Urothelium cell line (cell line): Measurements from ENCODE around the gene SPOCK2.
"Not testable (repeated sequence)": the region's sequence is repeated elsewhere in the genome, so short reads cannot be mapped to it uniquely, and the experiment has no call there.

Source experiments
- DNase-seq: peaks from one replicate; pipeline ENCODE4 v3.0.0; 2011; ENCODE audit warnings: low spot score, mixed read lengths
- FAIRE-seq: peaks from 2 replicates; lab custom pipeline; 2011; peaks lifted over from hg19 to GRCh38; lab: Jason Lieb, UNC

Gene SPOCK2

DNA sequence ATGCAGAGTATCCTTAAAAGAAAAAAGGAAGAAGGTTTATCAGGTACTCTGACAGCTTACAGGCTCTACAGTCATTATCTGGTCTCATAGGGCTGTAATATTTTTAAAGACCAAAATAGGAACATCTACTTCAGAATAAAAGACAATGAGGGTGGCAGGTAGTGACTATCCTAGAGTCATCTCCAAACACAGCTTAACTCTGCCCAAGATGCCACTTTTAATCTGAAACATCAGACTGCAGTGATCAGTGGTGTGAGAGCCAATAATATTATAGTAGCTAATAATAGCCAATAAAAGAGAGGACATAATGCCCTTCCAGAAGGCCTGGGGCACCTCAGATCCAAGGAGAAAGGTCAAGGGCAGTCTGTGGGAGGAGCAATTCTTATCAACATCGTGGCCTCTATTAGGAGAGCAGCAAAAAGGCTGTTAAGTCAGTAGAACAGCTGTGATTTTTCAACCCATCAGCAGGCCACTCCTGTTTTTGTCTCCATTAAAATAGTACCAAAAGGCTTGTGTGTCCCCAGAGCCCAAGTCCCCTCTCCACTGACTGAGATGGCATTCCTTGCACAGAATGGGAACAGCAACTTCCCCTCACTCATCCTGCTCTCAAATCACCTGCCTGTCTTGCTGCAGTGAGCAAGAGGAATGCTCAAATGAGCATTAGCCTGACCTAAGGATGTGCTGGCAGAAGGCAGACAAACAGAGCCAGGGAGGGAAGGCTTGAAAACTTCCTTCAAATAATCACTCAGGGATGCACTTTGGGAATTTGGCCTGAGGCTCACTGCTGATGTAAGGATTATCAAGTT, 20.7 kb upstream of the SPOCK2 start:
- peak; percentile 53 for FAIRE-seq
- no peak for DNase-seq

DNA sequence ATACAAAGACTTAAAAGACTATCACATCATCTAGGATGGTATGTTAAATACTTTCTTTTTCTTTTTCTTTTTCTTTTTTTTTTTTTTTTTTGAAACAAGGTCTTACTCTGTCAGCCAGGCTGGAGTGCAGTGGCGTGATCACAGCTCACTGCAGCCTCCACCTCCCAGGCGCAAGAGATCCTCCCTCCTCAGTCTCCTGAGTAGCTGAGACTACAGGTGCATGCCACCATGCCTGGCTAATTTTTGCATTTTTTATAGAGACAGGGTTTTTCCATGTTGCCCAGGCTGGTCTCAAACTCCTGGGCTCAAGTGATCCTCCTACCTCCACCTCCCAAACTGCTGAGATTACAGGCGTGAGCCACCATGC, 19.6 kb upstream of the SPOCK2 start:
- not testable (repeated sequence) for FAIRE-seq, DNase-seq

DNA sequence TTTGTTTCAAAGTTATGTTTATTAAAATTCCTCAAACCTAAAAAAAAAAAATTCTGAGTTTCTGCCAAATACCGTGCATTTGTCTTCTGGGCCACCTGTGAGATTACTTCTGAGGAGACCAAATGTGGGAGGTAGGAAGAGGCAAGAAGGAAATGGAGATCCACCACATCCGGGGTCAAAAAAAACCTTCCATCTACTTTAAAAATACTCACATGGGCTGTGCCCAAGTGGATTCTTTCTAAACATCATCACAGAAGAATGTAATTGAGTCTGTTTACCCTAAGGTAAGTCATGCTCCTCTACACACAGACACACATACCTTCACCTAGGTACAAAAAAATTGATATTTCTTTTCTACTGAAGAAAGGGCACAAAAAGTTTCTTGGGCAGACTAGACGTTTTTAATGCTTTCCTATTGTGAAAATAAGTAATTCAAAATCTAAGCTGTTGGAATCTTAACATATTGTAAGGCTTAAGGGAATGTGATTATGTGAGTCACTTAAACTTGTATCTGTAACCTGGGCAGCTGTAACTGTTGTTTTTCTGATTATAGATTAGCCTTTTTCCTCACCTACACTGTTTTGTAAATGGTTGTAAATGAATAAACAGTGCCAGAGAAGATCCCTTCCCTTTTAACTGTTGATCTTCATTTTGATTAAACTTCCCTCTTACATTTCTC, 19.1 kb upstream of the SPOCK2 start:
- DNase-seq (peak; percentile 77), FAIRE-seq (no peak)

DNA sequence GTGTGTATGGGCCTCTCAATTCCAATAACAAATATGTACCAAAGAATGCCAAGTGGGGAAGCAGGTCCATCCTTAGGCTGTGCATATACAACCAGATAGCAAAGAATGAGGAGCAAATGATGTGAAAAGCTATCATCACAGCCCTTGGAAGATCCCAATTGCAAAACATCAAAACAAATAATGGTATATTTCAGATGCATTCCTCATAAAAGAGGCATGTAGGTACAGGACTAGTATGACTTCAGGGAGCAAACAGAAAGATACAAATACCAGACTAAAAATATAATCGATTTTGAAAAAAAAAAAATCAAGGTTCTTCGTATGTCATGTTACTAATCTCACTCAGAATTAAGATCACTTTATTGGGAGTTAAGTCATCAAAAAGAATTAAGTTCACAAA, 18.5 kb upstream of the SPOCK2 start:
- DNase-seq (no peak), FAIRE-seq (no peak)

DNA sequence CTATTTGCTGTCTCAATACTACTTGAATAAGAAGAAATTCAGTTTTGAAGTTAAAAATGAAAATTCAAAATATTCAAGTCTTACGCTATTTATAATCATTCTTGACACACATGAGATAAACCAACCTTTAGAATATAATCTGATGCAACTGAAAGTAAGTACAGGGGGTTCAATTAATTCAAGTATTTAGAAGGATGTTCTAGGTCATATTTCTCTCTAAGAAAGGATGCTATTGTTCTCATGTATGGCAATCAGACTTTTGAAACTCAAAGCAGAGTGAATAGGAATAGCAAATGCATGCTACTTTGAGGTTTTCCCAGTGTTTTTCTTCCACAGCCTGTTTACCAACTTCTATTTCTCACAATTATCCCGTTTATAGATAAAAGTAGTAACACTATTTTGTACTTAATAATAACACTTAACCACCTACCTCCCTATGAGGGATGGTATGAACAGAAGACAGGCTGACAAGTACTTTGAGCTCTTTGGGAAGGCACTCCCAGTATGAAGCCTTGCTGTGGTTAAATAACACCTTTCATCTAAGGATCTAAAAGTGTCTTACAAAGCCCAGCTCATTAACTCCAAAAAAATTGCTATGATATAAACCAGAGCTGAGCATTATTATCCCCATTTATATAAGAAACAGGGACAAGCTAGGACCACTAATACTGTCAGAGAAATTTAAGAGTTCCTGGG, 18.0 kb upstream of the SPOCK2 start:
- FAIRE-seq (no peak), DNase-seq (no peak)

DNA sequence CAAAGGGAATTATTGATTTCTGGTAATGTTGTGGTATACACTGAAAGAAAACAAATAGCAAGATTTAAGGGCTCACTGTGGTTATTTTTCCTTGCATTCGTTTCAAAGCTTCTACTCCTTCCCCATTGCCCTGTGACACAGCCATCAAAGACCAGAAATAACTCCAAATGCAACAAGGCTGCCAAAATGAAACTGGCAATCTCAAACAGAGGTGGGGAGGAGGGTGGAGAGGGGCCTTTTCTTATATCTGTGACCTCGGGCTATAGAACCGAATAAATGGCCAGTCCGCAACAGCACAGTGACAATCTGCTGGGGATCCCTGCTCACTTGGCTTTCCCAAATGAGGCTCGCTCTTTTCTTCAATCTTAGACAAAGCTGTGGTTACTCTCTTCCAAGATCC, 17.4 kb upstream of the SPOCK2 start:
- FAIRE-seq, result no peak
- no peak for DNase-seq

DNA sequence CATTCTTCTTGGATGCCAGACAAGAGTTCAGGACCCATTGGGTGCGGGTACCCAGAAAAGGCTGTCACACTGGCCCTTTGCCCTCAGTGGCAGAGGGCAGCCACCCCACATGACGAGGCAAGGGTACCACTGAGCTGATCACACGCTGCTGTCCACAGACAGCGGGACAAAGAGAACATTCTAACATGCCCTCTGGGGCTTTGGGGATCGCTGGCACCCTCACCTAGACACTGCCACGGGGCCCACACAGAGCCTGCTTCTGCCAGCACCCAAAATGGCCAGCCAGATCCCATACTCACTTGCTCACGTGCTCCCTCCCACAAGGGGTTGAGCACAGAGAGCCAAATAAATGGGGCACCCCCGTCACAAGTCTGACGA, 16.7 kb upstream of the SPOCK2 start:
- no peak for FAIRE-seq
- DNase-seq, result no peak

DNA sequence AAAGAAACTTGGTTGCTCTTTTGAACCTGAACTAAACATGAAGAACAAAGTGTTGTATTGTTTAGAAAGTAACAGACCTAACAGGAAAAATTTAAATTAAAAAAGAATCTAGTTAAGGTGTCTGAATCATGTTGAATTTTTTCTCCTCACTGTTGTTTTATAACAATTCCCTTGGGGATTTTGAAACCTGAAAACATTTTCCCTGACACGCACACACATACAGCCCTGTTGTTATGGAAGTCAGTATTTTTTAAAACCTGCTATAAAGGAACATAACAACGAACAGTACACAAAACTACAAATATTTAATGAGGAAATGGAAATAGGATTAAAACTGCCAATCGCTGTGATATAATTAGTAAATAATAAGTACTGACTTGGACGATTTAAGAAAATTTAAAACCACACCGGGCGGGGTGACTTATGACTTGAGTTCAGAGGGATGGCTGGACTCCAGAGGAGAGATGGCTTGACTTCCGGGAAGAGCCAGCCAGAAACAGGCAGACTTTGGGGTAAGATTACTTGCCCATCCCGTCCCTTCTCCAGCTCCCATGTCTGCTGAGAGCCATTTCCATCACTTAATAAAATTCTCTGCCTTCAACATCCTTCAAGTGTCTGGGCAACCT, 16.2 kb upstream of the SPOCK2 start:
- FAIRE-seq (no peak), DNase-seq (no peak)

DNA sequence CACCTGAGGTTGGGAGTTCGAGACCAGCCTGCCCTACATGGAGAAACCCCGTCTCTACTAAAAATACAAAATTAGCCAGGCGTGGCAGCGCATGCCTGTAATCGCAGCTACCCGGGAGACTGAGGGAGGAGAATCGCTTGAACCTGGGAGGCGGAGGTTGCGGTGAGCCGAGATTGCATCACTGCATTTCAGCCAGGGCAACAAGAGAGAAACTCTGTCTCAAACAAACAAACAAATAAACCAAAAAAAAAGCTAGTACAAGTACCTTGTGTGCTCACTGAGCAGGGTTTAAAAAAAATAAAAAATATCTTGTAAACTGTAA, 11.2 kb upstream of the SPOCK2 start:
- FAIRE-seq, result no peak

DNA sequence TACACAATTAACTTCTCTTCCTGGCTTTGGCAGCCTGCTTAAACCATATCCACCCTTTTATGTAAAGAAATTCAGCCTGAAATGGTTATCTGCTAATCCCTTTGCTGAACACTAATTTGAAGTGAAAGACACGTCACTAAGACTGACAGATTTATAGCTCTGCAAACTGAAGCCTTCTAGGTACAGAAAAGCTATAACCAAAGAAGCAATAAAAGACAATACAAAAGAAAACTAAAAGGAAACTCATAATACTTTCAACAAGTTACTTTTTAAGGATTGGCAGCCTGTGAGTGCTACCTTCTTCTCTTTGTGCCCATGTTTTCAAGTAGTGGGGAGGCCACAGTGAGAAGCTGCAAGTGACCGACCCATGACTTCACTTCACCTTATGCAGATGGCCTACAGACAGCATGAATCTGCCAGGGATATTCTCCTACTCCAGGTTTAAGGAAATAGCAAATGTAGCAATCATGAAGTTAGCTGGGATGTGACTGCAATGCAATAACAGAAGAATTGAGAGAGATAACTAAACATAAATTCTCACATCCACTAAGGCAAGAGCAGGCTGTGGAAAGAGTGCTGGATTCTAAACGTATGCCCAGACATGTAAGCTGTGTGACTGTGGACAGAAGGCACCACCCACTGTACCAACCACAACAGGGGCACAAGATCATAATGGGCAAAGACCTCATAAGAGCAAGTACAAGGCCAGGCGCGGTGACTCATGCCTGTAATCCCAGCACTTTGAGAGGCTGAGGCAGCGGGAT, 10.7 kb upstream of the SPOCK2 start:
- DNase-seq (no peak), FAIRE-seq (no peak)

More for the DNA sequence above, 11.2 kb upstream of the SPOCK2 start:
- DNase-seq, result no peak

DNA sequence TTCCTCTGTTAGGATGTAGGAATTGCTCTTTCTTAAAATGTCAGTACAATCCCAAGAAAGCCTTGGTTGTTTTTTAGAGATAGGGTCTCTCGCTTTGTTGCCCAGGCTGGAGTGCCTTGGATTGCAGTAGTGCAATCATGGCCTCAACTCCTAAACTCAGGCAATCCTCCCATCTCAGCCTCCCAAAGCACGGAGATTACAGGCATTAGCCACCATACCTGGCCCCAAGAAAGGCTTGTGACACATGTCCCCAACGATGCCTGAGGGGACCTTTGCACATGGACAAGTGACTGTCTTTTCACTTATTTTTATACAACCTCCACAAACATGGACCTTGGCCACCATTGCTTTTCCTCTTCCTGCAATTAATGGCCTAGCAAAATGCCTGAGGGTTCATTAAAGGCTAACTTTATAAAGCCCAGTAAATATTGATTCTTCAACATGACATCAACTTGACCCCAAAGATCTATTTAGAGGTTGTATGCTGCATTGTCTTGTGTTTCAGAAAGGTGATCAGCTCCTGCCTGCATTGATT, 10.0 kb upstream of the SPOCK2 start:
- no peak for DNase-seq
- FAIRE-seq, result no peak

DNA sequence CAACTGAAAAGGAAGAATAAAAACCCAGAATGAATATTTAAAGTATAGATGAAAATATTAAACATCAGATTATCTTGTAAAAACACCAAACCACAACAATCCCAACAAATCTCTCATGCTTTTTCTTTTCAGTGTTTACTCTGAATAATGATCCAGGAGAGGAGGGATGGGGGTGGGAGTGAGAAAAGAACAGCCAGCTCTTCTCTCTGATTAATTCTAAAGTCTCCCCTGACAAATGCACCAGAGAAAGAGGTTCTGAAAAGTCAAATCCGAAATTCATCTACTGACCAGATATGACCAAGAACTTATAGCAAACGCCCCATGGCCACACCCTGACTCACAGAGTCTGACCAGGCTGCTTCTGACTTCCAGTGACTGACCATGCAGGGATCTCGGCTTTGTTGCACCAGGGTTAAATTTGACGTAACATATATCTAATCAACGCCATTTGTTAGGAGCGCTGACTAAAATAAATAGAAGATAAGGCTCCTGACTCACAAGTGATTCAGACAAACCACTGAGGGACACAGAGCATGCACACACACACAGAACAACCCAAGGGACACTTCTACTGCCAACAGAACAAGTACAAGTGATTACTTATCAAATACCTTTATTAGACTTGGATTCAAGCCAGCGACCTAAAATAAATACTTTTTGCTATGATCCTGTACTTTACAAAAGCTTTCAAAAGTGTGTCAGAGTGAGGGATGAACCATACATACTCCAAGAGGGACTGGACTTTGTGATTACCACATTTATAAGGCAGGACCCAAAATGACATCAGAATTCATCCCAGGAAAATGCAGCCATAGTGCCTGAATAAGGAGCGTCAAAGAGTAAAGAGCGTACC, 9.3 kb upstream of the SPOCK2 start:
- FAIRE-seq (no peak), DNase-seq (no peak)

DNA sequence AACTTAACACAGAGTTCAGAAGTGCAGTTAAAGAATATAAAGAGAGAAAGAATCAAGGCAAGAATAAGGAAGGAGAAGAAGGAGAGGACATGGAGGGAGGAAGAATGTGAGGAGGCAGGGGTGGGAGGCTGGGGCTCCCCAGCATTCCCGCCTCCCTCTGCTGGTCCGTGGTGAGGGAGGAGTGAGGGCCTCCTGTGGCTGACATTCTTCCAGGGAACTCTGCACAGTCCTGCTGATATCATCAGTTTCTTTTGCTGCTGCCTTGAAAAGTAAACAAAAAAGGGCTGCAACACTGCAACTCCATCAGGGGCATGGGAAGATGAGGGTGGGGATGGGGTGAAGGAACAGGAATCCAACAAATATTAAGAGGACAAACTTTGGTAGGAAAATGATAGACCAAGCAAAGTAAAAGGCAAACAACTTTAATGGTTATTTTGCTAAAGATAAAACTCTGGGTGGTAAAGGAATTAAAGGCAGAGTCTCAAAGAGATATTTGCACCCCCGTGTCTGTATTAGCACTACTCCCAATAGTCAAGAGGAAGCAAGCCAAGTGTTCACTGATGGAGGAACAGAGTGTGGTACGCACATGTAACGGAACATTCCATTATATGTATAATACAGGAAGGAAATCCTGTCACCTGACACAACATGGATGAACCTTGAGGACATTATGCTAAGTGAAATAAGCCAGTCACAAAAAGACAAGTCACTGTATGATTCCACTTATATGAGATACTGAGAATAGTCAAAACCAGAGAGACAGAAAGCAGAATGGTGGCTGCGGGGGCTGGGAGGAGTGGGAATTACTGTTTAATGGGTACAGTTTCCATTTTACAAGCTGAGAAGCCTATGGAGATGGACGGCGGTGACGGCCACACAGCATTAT, 8.0 kb upstream of the SPOCK2 start:
- FAIRE-seq, result no peak
- no peak for DNase-seq

DNA sequence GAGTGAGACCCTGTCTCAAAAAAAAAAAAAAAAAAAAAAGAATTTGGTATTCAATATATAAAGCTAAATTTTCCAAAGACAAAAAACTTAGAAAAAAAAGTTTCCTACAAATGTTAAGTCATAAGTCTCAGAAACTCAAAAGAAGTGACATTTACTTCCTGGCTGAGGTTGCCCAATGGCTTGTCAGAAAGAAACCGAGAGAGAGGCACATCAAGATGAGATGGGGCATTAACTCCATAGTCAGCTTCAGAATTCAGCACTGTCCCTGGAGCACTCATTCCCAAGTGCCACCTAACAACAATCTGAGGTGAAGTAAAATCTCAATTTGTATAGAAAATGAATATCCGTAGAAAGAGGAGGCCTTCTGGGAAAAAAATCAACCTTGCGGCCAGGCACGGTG, 6.8 kb upstream of the SPOCK2 start:
- DNase-seq, result no peak
- FAIRE-seq, result no peak

DNA sequence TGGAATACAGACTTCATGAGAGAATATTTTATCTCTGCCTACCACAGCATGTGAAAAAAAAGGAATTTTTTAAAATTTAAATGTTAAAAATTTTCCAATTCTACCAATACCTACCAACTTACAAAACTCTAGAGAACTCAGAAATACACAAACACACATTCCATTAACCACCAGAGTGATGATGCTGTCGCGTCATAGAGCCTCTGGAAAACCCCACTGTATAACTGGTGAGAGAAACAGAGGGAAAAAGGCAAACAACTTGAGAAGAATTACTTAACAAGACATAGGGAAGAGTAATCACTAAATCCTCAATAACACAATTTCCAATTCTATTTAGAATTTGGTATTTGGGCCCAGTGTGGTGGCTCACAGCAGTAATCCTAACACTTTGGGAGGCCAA, 6.2 kb upstream of the SPOCK2 start:
- DNase-seq (no peak), FAIRE-seq (no peak)

DNA sequence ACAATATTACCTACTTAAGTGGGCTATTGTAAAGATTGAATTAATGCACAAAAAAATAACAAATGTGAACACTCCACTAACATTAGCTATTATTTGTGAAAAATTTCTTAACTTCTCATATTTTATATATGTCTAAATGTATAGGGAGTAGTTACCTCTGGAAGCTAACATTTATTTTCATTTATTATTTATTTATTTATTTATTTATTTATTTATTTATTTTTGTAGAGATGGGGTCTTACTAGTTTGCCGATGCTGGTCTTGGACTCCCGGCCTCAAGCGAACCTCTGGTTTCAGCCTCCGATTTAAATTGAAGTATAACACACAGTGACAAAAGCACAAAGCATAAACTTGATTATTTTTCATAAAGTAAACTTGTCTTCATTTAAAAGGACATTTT, 5.1 kb upstream of the SPOCK2 start:
- DNase-seq (no peak), FAIRE-seq (no peak)

DNA sequence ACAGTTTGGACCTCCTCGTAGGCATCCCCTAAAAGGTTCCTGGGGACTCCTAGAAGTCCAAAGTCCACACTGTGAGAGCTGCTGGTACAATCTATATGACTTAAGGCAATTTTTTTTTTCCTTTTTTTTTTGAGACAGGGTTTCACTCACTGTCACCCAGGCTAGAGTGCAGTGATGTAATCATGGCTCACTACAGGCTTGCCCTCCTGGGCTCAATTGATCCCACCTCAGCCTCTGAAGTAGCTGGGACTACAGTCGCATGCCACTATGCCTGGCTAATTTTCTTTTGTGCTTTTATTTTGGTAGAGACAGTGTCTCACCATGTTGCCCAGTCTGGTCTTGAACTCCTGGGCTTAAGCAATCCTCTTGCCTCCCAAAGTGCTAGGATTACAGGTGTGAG, 4.6 kb upstream of the SPOCK2 start:
- FAIRE-seq (no peak), DNase-seq (no peak)

DNA sequence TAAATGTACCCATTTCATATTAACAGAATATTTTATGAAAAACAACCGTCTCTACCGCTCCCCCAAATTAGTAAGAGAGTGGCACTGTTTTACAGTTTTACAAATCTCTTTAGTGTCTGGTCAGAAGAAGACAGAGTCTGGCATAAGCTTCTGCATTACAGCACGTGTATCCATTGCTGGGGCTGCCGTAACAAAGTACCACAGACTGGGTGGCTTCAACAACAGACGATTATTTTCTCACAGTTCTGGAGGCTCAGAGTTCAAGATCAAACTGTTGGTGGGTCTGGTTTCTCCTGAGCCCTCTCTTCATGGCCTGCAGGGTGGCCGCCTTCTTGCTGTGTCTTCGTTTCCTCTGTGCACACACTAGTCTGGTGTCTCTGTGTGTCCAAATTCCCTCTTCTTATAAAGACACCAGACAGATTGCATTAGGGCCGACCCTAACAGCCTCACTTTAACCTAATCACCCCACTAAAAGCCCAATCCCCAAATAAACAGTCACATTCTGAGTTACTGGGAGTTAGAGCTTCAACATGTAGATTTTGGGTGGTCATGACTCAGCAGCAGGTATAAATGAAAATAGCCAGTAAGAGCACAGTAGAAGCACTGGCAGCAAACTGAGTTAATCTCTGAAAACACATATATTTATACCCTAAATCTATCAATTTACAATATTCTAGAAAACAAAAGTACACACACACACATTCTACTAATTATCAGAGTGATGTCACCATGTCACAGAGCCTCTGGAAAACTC, 4.0 kb upstream of the SPOCK2 start:
- FAIRE-seq, result no peak

More for the DNA sequence above, 4.0 kb upstream of the SPOCK2 start:
- no peak for DNase-seq
